MM.1S (cell line): Measurements from ENCODE around the gene TIMM17A.

Experiments
- EZH2 ChIP-seq: fragments of 300-600 bp; sonication (generic); optimal IDR thresholded peaks from 2 replicates; pipeline ENCODE3; 2017; ENCODE audit warnings: low read depth, mild to moderate bottlenecking, antibody characterized with exemption, low read length, mixed read lengths
- TF ChIP-seq, protein P1 (sequence below): fragments of 300-600 bp; sonication (generic); IDR thresholded peaks from 2 replicates; pipeline ENCODE4 v1.5.1; 2016; ENCODE audit warnings: antibody characterized with exemption, low read length, mixed read lengths

DNA sequence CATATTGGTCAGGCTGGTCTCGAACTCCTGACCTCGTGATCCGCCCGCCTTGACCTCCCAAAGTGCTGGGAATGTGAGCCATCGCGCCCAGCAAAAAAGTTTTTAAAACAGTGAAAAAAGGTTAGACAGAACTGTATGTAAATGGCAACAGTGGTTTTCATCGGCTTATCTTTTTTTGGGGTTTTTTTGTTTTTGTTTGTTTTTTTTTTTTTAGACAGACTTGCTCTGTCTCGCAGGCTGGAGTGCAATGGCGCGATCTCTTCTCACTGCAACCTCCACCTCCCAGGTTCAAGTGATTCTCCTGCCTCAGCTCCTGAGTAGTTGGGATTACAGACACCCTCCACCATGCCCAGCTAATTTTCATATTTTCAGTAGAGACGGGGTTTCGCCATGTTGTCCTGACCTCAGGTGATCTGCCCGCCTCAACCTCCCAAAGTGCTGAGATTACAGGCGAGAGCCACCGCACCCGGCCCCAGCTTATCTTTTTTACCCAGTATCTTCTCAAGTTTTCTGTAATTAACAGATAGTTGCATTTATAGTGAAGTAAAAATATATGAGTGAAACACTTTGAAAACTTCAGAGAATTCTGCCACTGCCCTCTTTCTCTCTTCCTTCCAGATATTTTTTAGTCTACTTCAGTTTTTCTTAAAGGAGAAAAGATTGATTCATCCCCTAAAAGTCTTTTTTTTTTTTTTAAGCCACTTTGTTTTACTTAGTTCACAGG lies 13.1 kb downstream of the TIMM17A start:
- TF ChIP-seq, protein P1, sequence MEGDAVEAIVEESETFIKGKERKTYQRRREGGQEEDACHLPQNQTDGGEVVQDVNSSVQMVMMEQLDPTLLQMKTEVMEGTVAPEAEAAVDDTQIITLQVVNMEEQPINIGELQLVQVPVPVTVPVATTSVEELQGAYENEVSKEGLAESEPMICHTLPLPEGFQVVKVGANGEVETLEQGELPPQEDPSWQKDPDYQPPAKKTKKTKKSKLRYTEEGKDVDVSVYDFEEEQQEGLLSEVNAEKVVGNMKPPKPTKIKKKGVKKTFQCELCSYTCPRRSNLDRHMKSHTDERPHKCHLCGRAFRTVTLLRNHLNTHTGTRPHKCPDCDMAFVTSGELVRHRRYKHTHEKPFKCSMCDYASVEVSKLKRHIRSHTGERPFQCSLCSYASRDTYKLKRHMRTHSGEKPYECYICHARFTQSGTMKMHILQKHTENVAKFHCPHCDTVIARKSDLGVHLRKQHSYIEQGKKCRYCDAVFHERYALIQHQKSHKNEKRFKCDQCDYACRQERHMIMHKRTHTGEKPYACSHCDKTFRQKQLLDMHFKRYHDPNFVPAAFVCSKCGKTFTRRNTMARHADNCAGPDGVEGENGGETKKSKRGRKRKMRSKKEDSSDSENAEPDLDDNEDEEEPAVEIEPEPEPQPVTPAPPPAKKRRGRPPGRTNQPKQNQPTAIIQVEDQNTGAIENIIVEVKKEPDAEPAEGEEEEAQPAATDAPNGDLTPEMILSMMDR = no peak
- no peak for TF ChIP-seq EZH2
